ENCODE data around the gene RYR1. TPM values are rescaled to one million over a fixed set of nuclear protein-coding genes. Genes with fewer than 3 reads are reported as not detected.
"Not testable (repeated sequence)": the region's sequence is repeated elsewhere in the genome, so short reads cannot be mapped to it uniquely, and the experiment has no call there.

RYR1 gene
- total and polyA plus RNA-seq, 5 donors from 2014 or later: 0.07 to 4.9 (median 0.41) TPM

DNA sequence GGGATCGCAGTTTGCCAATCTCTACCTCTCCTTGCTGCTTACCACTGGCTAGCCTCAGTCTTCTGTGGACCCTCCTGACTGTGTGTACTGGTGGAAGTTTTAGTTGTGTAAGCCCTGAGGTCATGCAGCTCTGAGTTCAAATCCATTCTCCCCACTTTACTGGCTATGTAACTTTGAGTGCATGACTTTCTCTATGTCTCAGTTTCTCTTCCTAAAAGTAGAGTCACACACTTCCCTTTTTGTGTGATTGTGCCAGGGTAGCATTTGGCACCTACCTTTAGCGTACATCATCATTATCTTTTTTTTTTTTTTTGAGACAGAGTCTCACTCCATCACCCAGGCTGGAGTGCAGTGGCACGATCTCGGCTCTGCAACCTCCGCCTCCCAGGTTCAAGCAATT is 113.9 kb downstream of the RYR1 start:
- H3K4me1 Mint-ChIP-seq: peaks cover 12 to 29% (median 21%) of the 10 kb centered on the region in 4 donors
- no peak overlapping the region for H3K27ac Mint-ChIP-seq
- ATAC-seq (ENCODE audit: low read depth in 2 of 2) (no peak), DNase-seq (no peak)
- no peak overlapping the region for H3K4me3 Mint-ChIP-seq
- Histone ChIP-seq H3K4me3 (ENCODE audit: low read depth, low read length) (no peak overlapping the region), H3K4me1 (ENCODE audit: control insufficient read depth, insufficient read depth, low read length, poor library complexity, severe bottlenecking) (peaks cover 13% of the 10 kb centered on the region), H3K36me3 (ENCODE audit: control insufficient read depth, insufficient read depth, low read length) (no peaks in the 10 kb centered on the region), H3K27me3 (ENCODE audit: control insufficient read depth, insufficient read depth, low read length) (no peaks in the 10 kb centered on the region), H3K9me3 (ENCODE audit: control insufficient read depth in 2 of 2, low read length in 2 of 2) (no peaks in the 10 kb centered on the region), H3K27ac (ENCODE audit: insufficient read depth, low read length, poor library complexity, severe bottlenecking) (no peak overlapping the region)
- peaks cover 0 to 4% (median 0%) of the 10 kb centered on the region in 7 donors for H3K9me3 Mint-ChIP-seq
- H3K36me3 Mint-ChIP-seq: peaks cover 4% of the 10 kb centered on the region
- H3K27me3 Mint-ChIP-seq: no peaks in the 10 kb centered on the region

DNA sequence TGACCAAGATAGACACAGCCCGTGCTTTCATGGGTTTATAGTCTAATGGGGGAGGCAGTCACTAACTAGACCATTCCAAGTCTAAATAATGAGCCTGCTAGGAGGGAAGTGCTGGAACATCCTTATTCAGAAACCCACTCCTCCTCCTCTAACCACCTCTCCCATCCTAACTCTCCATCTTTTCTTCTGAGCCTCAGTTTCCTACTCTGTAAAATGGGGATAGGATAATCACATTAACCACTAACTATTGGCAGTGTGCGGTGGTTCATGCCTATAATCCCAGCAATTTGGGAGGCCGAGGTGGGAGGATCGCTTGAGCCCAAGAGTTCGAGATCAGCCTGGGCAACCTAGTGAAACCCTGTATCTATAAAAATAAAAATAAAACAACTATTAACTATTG is 115.6 kb downstream of the RYR1 start:
- Histone ChIP-seq H3K4me1 (ENCODE audit: control insufficient read depth, insufficient read depth, low read length, poor library complexity, severe bottlenecking) (peaks cover 10% of the 10 kb centered on the region), H3K9me3 (ENCODE audit: control insufficient read depth in 2 of 2, low read length in 2 of 2) (no peaks in the 10 kb centered on the region), H3K36me3 (ENCODE audit: control insufficient read depth, insufficient read depth, low read length) (no peaks in the 10 kb centered on the region), H3K27ac (ENCODE audit: insufficient read depth, low read length, poor library complexity, severe bottlenecking) (no peak overlapping the region), H3K4me3 (ENCODE audit: low read depth, low read length) (no peak overlapping the region), H3K27me3 (ENCODE audit: control insufficient read depth, insufficient read depth, low read length) (no peaks in the 10 kb centered on the region)
- peaks cover 11 to 31% (median 16%) of the 10 kb centered on the region in 4 donors for H3K4me1 Mint-ChIP-seq
- DNase-seq (no peak), ATAC-seq (ENCODE audit: low read depth in 2 of 2) (no peak)
- H3K9me3 Mint-ChIP-seq: peaks cover 0 to 4% (median 0%) of the 10 kb centered on the region in 7 donors
- H3K4me3 Mint-ChIP-seq: no peak overlapping the region
- no peak overlapping the region for H3K27ac Mint-ChIP-seq
- H3K27me3 Mint-ChIP-seq: no peaks in the 10 kb centered on the region
- H3K36me3 Mint-ChIP-seq: peaks cover 4% of the 10 kb centered on the region

DNA sequence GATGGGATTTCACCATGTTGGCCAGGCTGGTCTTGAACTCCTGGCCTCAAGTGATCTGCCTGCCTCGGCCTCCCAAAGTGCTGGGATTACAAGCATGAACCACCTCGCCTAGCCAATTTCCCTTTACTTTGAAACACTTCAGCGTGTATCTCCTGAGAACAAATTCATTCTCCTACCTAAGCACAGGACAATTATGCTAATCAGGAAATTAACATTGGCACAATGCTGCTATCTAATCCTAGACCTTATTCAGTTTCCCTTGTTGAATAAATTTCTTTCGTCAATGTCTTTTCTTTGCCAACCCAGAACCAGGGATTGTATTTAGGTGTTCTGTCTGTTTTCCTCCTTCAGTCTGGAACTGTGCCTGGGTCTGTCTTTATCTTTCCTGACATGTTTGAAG is 116.5 kb downstream of the RYR1 start:
- Mint-ChIP-seq H3K27me3 (no peaks in the 10 kb centered on the region), H3K27ac (no peak overlapping the region)
- ATAC-seq (ENCODE audit: low read depth in 2 of 2): no peak

DNA sequence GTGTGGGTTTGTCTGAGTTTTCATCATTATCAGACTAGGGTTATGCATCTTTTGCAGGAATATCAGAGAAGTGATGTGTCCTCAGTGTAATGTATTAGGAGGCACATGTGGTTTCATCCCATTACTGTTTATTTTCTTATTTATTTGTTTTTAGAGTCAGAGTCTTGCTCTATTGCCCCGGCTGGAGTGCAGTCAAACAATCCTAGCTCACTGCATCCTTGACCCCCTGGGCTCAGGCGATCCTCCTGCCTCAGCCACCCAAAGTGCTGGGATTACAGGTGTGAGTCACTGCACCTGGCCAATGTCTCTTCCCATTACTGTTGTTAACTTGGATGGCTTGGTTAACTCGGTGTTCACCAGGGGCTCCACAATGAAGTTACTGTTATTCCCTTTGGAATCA is 116.9 kb downstream of the RYR1 start:
- H3K36me3 ChIP-seq (ENCODE audit: control insufficient read depth, insufficient read depth, low read length): no peaks in the 10 kb centered on the region
- H3K4me1 Mint-ChIP-seq: peaks cover 6 to 27% (median 13%) of the 10 kb centered on the region in 4 donors
- H3K27ac Mint-ChIP-seq: no peak overlapping the region
- H3K9me3 ChIP-seq (ENCODE audit: control insufficient read depth in 2 of 2, low read length in 2 of 2): no peaks in the 10 kb centered on the region
- H3K9me3 Mint-ChIP-seq: peaks cover 0 to 1% (median 0%) of the 10 kb centered on the region in 7 donors
- peaks cover 3% of the 10 kb centered on the region for H3K27me3 Mint-ChIP-seq
- DNase-seq (no peak), ATAC-seq (ENCODE audit: low read depth in 2 of 2) (no peak)
- H3K4me1 ChIP-seq (ENCODE audit: control insufficient read depth, insufficient read depth, low read length, poor library complexity, severe bottlenecking): peaks cover 7% of the 10 kb centered on the region
- H3K27me3 ChIP-seq (ENCODE audit: control insufficient read depth, insufficient read depth, low read length): no peaks in the 10 kb centered on the region
- H3K36me3 Mint-ChIP-seq: peaks cover 4% of the 10 kb centered on the region
- H3K4me3 Mint-ChIP-seq: no peak overlapping the region
- H3K27ac ChIP-seq (ENCODE audit: insufficient read depth, low read length, poor library complexity, severe bottlenecking): no peak overlapping the region
- H3K4me3 ChIP-seq (ENCODE audit: low read depth, low read length): no peak overlapping the region

More for the DNA sequence above, 116.5 kb downstream of the RYR1 start:
- Histone ChIP-seq H3K27me3 (ENCODE audit: control insufficient read depth, insufficient read depth, low read length) (no peaks in the 10 kb centered on the region), H3K36me3 (ENCODE audit: control insufficient read depth, insufficient read depth, low read length) (no peaks in the 10 kb centered on the region), H3K4me1 (ENCODE audit: control insufficient read depth, insufficient read depth, low read length, poor library complexity, severe bottlenecking) (peaks cover 8% of the 10 kb centered on the region), H3K4me3 (ENCODE audit: low read depth, low read length) (no peak overlapping the region), H3K9me3 (ENCODE audit: control insufficient read depth in 2 of 2, low read length in 2 of 2) (no peaks in the 10 kb centered on the region), H3K27ac (ENCODE audit: insufficient read depth, low read length, poor library complexity, severe bottlenecking) (no peak overlapping the region)
- Mint-ChIP-seq H3K4me1 (peaks cover 5 to 26% (median 11%) of the 10 kb centered on the region in 4 donors), H3K9me3 (peaks cover 0 to 1% (median 0%) of the 10 kb centered on the region in 7 donors), H3K36me3 (peaks cover 4% of the 10 kb centered on the region), H3K4me3 (no peak overlapping the region)
- no peak for DNase-seq

- no peak for ATAC-seq (ENCODE audit: low read depth in 2 of 2)
- no peaks in the 10 kb centered on the region for H3K9me3 ChIP-seq (ENCODE audit: control insufficient read depth in 2 of 2, low read length in 2 of 2)
- DNase-seq: peak in 1 of 3 donors; percentile 32
- Mint-ChIP-seq H3K4me3 (peak overlapping the region in 1 of 4 donors; percentile 47), H3K36me3 (peaks cover 4% of the 10 kb centered on the region), H3K27ac (peak overlapping the region in 2 of 3 donors; percentile 64 to 93), H3K9me3 (peaks cover 0 to 1% (median 0%) of the 10 kb centered on the region in 7 donors), H3K27me3 (peaks cover 4% of the 10 kb centered on the region), H3K4me1 (peaks cover 9 to 26% (median 15%) of the 10 kb centered on the region in 4 donors)
- H3K36me3 ChIP-seq (ENCODE audit: control insufficient read depth, insufficient read depth, low read length): no peaks in the 10 kb centered on the region
- no peak overlapping the region for H3K27ac ChIP-seq (ENCODE audit: insufficient read depth, low read length, poor library complexity, severe bottlenecking)
- peaks cover 7% of the 10 kb centered on the region for H3K4me1 ChIP-seq (ENCODE audit: control insufficient read depth, insufficient read depth, low read length, poor library complexity, severe bottlenecking)
- H3K27me3 ChIP-seq (ENCODE audit: control insufficient read depth, insufficient read depth, low read length): no peaks in the 10 kb centered on the region
- H3K4me3 ChIP-seq (ENCODE audit: low read depth, low read length): no peak overlapping the region
Observed at GRCh38 chr19:38551450-38551813, 117.9 kb downstream of the RYR1 start.

- not testable (repeated sequence) for H3K27ac ChIP-seq (ENCODE audit: insufficient read depth, low read length, poor library complexity, severe bottlenecking); H3K9me3 ChIP-seq (ENCODE audit: control insufficient read depth in 2 of 2, low read length in 2 of 2); H3K36me3 ChIP-seq (ENCODE audit: control insufficient read depth, insufficient read depth, low read length); H3K27ac Mint-ChIP-seq; H3K36me3 Mint-ChIP-seq; DNase-seq; H3K27me3 ChIP-seq (ENCODE audit: control insufficient read depth, insufficient read depth, low read length); H3K27me3 Mint-ChIP-seq; H3K9me3 Mint-ChIP-seq; H3K4me3 Mint-ChIP-seq; ATAC-seq (ENCODE audit: low read depth in 2 of 2); H3K4me3 ChIP-seq (ENCODE audit: low read depth, low read length)
- peaks cover 24% of the 10 kb centered on the region for H3K4me1 ChIP-seq (ENCODE audit: control insufficient read depth, insufficient read depth, low read length, poor library complexity, severe bottlenecking)
- H3K4me1 Mint-ChIP-seq: peaks cover 15 to 39% (median 25%) of the 10 kb centered on the region in 4 donors
Observed at GRCh38 chr19:38553239-38553638, 119.7 kb downstream of the RYR1 start.

GRCh38 chr19:38554676-38555141 is 121.2 kb downstream of the RYR1 start:
- H3K27ac Mint-ChIP-seq: peak overlapping the region in 1 of 3 donors; percentile 87
- ATAC-seq (ENCODE audit: low read depth in 2 of 2): no peak
- peaks cover 18 to 50% (median 32%) of the 10 kb centered on the region in 4 donors for H3K4me1 Mint-ChIP-seq

DNA sequence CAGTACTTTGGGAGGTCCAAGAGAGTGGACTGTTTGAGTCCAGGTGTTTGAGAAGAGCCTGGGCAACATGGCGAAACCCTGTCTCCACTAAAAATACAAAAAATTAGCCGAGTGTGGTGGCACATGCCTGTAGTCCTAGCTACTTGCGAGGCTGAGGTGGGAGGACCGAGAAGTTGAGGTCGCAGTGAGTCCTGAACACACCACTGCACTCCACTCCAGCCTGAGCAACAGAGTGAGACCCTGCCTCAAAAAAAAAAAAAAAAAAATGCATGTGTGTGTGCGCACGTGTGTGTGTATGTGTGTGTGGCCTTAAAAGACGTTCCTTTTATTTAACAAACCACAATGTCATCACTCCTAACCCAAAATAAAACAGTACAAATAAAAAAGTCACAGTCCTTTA is 121.7 kb downstream of the RYR1 start:
- Mint-ChIP-seq H3K4me3 (no peak overlapping the region), H3K9me3 (peaks cover 0 to 3% (median 0%) of the 10 kb centered on the region in 7 donors), H3K36me3 (peaks cover 4% of the 10 kb centered on the region), H3K4me1 (peaks cover 20 to 55% (median 36%) of the 10 kb centered on the region in 4 donors), H3K27ac (peak overlapping the region in 2 of 3 donors; percentile 35 to 87), H3K27me3 (peaks cover 4% of the 10 kb centered on the region)
- no peak for DNase-seq
- Histone ChIP-seq H3K27me3 (ENCODE audit: control insufficient read depth, insufficient read depth, low read length) (no peaks in the 10 kb centered on the region), H3K4me1 (ENCODE audit: control insufficient read depth, insufficient read depth, low read length, poor library complexity, severe bottlenecking) (peaks cover 36% of the 10 kb centered on the region), H3K4me3 (ENCODE audit: low read depth, low read length) (no peak overlapping the region), H3K36me3 (ENCODE audit: control insufficient read depth, insufficient read depth, low read length) (no peaks in the 10 kb centered on the region), H3K27ac (ENCODE audit: insufficient read depth, low read length, poor library complexity, severe bottlenecking) (no peak overlapping the region), H3K9me3 (ENCODE audit: control insufficient read depth in 2 of 2, low read length in 2 of 2) (no peaks in the 10 kb centered on the region)
- ATAC-seq (ENCODE audit: low read depth in 2 of 2): no peak

More at GRCh38 chr19:38554676-38555141, 121.2 kb downstream of the RYR1 start:
- Mint-ChIP-seq H3K36me3 (peaks cover 4% of the 10 kb centered on the region), H3K4me3 (no peak overlapping the region), H3K27me3 (peaks cover 4% of the 10 kb centered on the region), H3K9me3 (peaks cover 0 to 3% (median 0%) of the 10 kb centered on the region in 7 donors)
- H3K9me3 ChIP-seq (ENCODE audit: control insufficient read depth in 2 of 2, low read length in 2 of 2): no peaks in the 10 kb centered on the region
- H3K27me3 ChIP-seq (ENCODE audit: control insufficient read depth, insufficient read depth, low read length): no peaks in the 10 kb centered on the region
- no peak overlapping the region for H3K27ac ChIP-seq (ENCODE audit: insufficient read depth, low read length, poor library complexity, severe bottlenecking)
- H3K4me3 ChIP-seq (ENCODE audit: low read depth, low read length): no peak overlapping the region
- H3K36me3 ChIP-seq (ENCODE audit: control insufficient read depth, insufficient read depth, low read length): no peaks in the 10 kb centered on the region
- peaks cover 31% of the 10 kb centered on the region for H3K4me1 ChIP-seq (ENCODE audit: control insufficient read depth, insufficient read depth, low read length, poor library complexity, severe bottlenecking)
- no peak for DNase-seq

Data from CD4-positive, CD25-positive, alpha-beta regulatory T cell (primary cell).